Skeletal muscle satellite cell (primary cell): ENCODE data around the gene CACNG4.

ENCODE experiments used
- H3K27me3 ChIP-seq: 2 replicates; pipeline ENCODE4 v1.7.0; 2013; ENCODE audit warnings: low read length; ENCODE audit not compliant: control insufficient read depth, insufficient read depth
- H3K36me3 ChIP-seq: 2 replicates; pipeline ENCODE4 v1.7.0; 2013; ENCODE audit warnings: mild to moderate bottlenecking, control low read depth, low read length; ENCODE audit not compliant: insufficient read depth
- H3K4me1 ChIP-seq: 2 replicates; pipeline ENCODE4 v1.7.0; 2013; ENCODE audit warnings: low read length; ENCODE audit not compliant: control insufficient read depth, insufficient read depth
- H3K4me2 ChIP-seq: 2 replicates; pipeline ENCODE4 v1.7.0; 2013; ENCODE audit warnings: mild to moderate bottlenecking, low read length
- H3K4me3 ChIP-seq: 2 replicates; pipeline ENCODE4 v1.7.0; 2013; ENCODE audit warnings: low read length
- H3K9ac ChIP-seq: 2 replicates; pipeline ENCODE4 v1.7.0; 2013; ENCODE audit warnings: mild to moderate bottlenecking, low read depth, low read length, moderate library complexity
- H3K9me3 ChIP-seq: replicated peaks from 2 replicates; pipeline ENCODE4 v1.7.0; 2013; ENCODE audit warnings: mild to moderate bottlenecking, control low read depth, low read length

CACNG4 gene

GRCh38 chr17:67051837-67052236 is 87.3 kb downstream of the CACNG4 start:
- Histone ChIP-seq H3K27me3 (peaks cover 38% of the 10 kb centered on the region), H3K9ac (no peak overlapping the region), H3K9me3 (peaks cover 5% of the 10 kb centered on the region), H3K4me2 (no peak overlapping the region), H3K4me1 (no peaks in the 10 kb centered on the region), H3K4me3 (no peak overlapping the region), H3K36me3 (no peaks in the 10 kb centered on the region)

GRCh38 chr17:67052720-67053437 is 88.4 kb downstream of the CACNG4 start:
- no peak overlapping the region for H3K9ac ChIP-seq
- no peaks in the 10 kb centered on the region for H3K4me1 ChIP-seq
- H3K27me3 ChIP-seq = peaks cover 27% of the 10 kb centered on the region
- H3K4me2 ChIP-seq = no peak overlapping the region
- H3K9me3 ChIP-seq = peaks cover 5% of the 10 kb centered on the region
- H3K36me3 ChIP-seq = no peaks in the 10 kb centered on the region
- no peak overlapping the region for H3K4me3 ChIP-seq

DNA sequence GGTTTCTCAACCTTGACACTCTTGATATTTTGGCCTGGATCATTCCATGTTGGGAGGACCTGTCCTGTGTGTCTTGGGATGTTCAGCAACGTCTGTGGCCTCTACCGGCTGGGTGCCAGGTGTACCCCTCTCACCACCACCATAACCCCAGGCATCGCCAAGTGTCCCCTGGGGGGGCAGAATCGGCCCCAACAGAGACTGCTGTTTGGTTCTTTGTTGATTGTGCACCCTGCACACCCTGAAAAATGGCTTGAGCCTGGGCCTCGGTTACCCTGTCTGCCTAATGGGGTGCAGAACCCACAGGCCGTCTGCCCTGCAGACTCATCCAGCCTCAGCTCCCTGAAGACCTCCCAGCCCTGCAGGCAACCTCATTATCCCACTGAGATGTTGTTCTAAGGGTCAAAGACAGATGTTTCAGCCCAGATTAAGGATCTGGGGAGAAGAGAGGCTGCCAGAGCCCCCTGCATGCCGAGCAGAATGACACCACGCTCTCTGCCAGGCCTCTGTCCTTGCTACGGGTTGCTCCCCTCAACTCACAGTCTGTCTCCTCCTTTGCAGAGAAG is 89.0 kb downstream of the CACNG4 start:
- Histone ChIP-seq H3K4me3 (no peak overlapping the region), H3K27me3 (peaks cover 26% of the 10 kb centered on the region), H3K4me2 (no peak overlapping the region), H3K4me1 (no peaks in the 10 kb centered on the region), H3K9me3 (peaks cover 5% of the 10 kb centered on the region), H3K36me3 (no peaks in the 10 kb centered on the region), H3K9ac (no peak overlapping the region)

DNA sequence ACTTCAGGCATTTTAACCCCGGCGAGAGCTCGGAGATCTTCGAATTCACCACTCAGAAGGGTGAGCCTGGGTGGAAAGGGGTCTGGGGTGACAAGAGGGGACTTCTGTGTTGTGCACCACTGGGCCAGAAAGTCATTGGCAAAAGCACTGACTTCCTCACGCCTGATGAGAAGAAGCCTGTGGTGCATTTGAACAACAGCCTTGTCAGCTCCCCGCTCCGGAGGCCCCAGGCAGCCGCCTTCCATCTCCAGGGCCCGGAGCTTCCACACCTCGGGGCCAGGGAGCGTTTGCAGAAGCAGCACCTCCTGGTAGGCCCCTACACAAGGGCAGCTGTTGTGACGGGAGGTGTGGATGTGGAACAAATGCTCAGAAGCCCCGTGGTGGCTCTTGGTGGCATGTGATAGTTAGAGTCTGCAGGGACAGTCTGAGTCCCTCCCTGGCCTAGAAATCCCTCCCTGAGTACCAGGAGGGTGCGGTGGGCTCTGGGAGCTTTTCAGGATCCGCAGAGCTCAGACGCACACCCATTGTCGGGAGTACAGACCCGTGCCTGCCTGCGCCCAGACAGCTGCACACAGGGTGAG is 89.6 kb downstream of the CACNG4 start:
- Histone ChIP-seq H3K4me3 (no peak overlapping the region), H3K4me2 (no peak overlapping the region), H3K27me3 (peaks cover 26% of the 10 kb centered on the region), H3K4me1 (no peaks in the 10 kb centered on the region), H3K9ac (no peak overlapping the region), H3K36me3 (no peaks in the 10 kb centered on the region), H3K9me3 (peaks cover 1% of the 10 kb centered on the region)

- Histone ChIP-seq H3K9ac (no peak overlapping the region), H3K36me3 (no peaks in the 10 kb centered on the region), H3K27me3 (peaks cover 24% of the 10 kb centered on the region), H3K9me3 (no peaks in the 10 kb centered on the region), H3K4me1 (no peaks in the 10 kb centered on the region), H3K4me2 (no peak overlapping the region), H3K4me3 (no peak overlapping the region)
These were observed 90.1 kb downstream of the CACNG4 start for GRCh38 chr17:67054608-67055007.

GRCh38 chr17:67055041-67055443 is 90.5 kb downstream of the CACNG4 start:
- no peaks in the 10 kb centered on the region for H3K36me3 ChIP-seq

DNA sequence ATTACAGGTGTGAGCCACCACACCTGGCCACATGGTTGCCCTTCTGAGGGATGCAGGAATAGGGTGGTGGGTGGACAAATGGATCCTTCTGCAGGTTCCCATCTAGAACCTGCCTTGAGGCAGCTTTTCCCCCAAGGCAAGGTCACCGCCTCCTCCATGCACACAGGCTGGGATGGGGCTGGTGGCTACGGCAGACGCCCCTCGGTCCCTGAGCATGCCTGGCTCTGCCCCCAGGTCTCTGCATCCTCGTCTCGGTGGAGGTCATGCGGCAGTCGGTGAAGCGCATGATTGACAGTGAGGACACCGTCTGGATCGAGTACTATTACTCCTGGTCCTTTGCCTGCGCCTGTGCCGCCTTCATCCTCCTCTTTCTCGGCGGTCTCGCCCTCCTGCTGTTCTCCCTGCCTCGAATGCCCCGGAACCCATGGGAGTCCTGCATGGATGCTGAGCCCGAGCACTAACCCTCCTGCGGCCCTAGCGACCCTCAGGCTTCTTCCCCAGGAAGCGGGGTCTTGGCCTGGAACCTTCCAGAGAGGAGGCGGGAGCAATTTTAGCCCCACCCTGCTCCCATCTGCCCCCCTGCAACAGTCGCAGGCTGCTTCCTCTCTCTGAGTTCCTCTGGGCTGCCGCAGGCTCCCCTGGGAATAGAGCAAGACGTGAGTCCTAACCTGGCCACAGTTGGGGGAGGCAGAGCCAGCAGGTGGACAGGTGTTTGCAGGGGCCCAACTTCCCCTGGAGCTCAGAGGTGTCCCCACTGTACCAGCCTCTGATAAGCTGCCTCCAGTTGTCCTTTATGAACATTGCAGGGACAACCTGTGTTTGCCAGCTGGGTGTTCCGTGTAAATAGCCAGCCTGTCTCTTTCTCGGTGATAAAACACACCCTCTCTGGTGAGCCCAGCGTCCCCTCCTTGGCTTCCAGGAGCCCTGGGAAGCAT is 91.6 kb downstream of the CACNG4 start:
- Histone ChIP-seq H3K9ac (no peak overlapping the region), H3K4me3 (no peak overlapping the region), H3K4me2 (no peak overlapping the region), H3K36me3 (no peaks in the 10 kb centered on the region), H3K27me3 (peaks cover 15% of the 10 kb centered on the region), H3K9me3 (no peaks in the 10 kb centered on the region), H3K4me1 (no peaks in the 10 kb centered on the region)

More at GRCh38 chr17:67055041-67055443, 90.5 kb downstream of the CACNG4 start:
- Histone ChIP-seq H3K9me3 (no peaks in the 10 kb centered on the region), H3K27me3 (peaks cover 20% of the 10 kb centered on the region), H3K4me2 (no peak overlapping the region), H3K4me1 (no peaks in the 10 kb centered on the region), H3K4me3 (no peak overlapping the region), H3K9ac (no peak overlapping the region)

DNA sequence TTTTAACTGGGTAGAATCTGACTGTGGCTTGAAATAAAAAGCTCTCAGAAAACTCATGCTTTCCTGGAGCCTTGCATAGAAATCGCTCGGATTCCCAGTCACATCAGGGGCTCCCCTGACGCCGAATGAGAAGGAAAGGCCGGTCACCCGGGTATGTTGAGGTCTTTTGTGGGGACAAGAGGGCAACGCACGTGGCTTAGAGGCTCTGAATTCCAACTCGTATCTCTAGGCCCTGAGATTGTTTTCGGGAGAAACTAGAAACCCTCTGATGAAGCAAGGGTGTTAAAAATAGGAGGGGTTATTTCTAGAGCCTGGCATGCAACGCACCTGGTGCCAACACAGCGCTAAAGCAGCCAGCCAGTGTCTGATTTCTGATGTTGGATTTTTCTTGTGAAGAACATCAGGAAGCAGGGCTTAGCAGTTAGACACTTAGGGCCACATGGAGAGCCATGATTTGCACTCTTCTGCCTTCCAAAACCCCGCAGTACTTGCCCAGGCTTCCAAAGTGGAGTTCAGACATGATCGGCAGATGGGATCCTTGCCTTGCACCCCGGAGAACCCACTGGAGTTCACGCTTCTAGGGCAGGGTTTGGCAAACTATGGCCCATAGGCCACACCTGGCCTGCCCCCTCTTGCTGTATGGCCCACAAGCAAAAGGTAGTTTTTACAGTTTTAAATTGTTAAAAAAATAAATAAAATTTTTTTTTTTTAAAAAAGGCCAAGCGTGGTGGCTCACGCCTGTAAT is 92.4 kb downstream of the CACNG4 start:
- no peak overlapping the region for H3K9ac ChIP-seq
- H3K36me3 ChIP-seq = no peaks in the 10 kb centered on the region
- H3K4me1 ChIP-seq = no peaks in the 10 kb centered on the region
- no peak overlapping the region for H3K4me3 ChIP-seq
- H3K9me3 ChIP-seq = no peaks in the 10 kb centered on the region
- no peak overlapping the region for H3K4me2 ChIP-seq
- H3K27me3 ChIP-seq = peaks cover 6% of the 10 kb centered on the region

DNA sequence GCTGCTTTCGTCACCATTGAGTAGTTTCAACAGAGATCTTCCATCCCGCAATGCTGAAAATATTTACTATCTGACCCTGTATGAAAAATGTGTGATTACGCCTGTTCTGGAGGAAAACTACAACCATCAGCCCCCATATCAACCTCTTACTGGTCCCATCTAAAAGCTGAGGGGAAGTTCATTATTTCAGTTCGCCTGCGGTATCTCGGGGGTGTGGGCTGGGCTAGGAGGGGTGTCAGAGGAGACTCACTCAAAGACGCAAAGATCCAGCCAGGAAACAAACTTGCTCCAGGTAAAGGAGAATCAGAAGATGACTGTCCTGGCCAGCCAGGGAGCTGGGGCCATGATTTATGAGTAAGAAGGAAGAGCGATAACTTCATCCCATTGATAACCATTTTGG is 93.5 kb downstream of the CACNG4 start:
- H3K4me2 ChIP-seq = no peak overlapping the region
- H3K36me3 ChIP-seq = no peaks in the 10 kb centered on the region
- H3K9me3 ChIP-seq = no peaks in the 10 kb centered on the region
- no peak overlapping the region for H3K4me3 ChIP-seq
- H3K4me1 ChIP-seq = no peaks in the 10 kb centered on the region
- H3K9ac ChIP-seq = no peak overlapping the region
- no peaks in the 10 kb centered on the region for H3K27me3 ChIP-seq

DNA sequence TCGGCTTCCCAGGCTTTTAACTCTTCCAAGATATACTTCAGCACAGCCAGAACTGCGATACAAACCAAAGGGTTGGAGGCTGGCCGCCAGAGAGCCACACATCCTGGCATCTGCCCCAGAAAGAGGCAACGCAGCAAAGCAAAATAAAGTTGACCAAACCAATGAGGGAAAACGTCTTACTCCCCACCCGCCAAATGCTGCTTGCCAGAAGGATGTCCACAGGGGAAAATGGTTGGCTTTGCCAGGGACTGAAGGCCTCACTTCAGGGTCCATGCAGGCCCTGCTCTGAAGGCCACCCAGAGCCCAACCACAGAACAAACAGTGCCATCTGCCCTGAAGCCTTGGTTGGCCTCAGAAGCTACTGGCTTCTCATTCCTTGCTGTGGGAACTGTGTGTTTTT is 94.9 kb downstream of the CACNG4 start:
- Histone ChIP-seq H3K4me1 (no peaks in the 10 kb centered on the region), H3K9ac (no peak overlapping the region), H3K27me3 (no peaks in the 10 kb centered on the region)

GRCh38 chr17:67063141-67063540 is 98.6 kb downstream of the CACNG4 start:
- no peaks in the 10 kb centered on the region for H3K27me3 ChIP-seq
- H3K36me3 ChIP-seq = no peaks in the 10 kb centered on the region
- no peaks in the 10 kb centered on the region for H3K9me3 ChIP-seq
- no peak overlapping the region for H3K9ac ChIP-seq
- no peaks in the 10 kb centered on the region for H3K4me1 ChIP-seq
- H3K4me2 ChIP-seq = no peak overlapping the region
- H3K4me3 ChIP-seq = no peak overlapping the region

More for the DNA sequence above, 94.9 kb downstream of the CACNG4 start:
- Histone ChIP-seq H3K4me2 (no peak overlapping the region), H3K36me3 (no peaks in the 10 kb centered on the region), H3K9me3 (no peaks in the 10 kb centered on the region), H3K4me3 (no peak overlapping the region)
